Stimulated activated CD4-positive, alpha-beta T cell treated with anti-CD3 and anti-CD28 coated beads, Interleukin-4, amount 100 ng/mL, for 48 hours (primary cell): ENCODE measurements around the gene DOCK9.

Experiments
- DNase-seq, 2 donors: peaks; one replicate each; pipeline ENCODE4 v3.0.0-alpha.2; 2020; ENCODE audit warnings: low read depth in 2 of 2

Gene DOCK9

GRCh38 chr13:98998831-98999638 lies 21.2 kb upstream of the DOCK9 start:
- peak in 1 of 2 donors; percentile 13 for DNase-seq

DNA sequence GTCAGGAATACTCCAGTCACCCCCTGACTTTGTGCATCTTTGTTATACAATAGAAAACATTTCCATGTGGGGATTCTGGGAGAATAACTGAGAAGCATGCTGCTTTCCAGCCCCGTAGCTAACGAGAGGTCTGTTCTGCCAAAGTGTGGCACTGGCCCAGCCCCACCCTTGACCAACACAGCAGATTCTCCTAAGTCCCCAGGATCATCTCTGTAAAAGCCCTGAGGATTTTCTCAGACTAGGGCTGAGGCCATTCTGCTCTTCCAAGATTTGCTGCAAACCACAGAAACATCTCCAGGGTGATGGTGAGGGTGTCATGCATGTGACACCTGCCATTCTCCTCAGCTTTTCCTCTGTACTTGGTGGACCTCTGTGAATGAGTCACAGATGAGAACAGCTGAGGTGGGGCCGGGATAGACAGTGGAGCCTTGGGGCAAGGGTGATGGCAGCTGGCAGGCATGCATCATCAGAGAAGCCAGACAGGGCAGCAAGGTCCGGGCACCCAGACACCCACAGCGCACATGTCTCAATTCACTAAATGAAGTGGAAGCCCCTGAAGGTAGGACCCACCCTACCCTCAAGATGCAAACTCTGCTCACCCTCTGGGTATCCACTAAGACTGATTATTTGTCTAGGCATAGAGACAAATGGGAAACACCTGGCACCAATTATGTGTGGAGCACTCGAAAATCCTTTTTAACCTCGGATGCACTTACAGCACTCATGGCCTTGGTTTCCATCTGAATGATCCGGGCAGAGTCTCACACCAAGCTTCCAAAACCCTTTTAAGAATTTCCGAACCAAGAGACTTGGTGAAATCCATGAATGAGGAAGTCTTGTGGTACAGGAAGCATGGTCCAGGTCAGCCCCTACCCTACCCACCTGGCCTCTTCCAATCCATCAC lies 20.1 kb upstream of the DOCK9 start:
- no peak for DNase-seq

DNA sequence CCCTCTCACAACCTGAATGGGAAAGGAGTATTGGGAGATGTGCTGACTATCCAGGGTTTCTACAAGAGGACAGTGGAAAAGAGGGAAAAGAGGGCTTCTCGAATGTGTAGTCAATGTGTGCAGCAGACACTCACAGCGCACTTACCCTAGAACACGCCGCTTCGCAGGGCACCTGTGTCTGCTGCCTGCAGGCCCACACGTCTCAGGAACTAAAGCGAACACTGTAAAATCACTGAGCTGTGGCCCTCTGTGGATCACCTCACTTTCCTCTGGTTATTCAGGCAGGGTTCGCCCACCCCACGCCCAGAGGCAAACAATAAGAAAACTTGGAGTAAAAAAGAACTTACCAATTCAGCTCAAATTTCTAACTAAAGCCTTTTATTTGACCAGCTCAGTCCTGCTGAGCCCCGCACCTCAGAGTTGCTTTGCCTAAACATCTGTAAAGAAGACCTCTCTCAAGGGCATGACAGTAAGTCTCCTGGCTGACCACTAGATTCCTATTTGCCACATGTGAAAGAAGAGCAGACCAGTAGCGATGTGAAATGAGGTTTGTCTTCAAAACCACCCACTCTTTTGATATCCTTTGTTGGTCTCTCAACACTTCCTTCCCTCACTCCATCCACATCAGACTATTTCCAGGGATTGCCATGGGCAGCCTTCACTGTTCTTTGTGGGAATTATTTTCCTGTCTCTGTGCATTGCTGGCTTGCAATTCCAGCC lies 19.3 kb upstream of the DOCK9 start:
- no peak for DNase-seq

DNA sequence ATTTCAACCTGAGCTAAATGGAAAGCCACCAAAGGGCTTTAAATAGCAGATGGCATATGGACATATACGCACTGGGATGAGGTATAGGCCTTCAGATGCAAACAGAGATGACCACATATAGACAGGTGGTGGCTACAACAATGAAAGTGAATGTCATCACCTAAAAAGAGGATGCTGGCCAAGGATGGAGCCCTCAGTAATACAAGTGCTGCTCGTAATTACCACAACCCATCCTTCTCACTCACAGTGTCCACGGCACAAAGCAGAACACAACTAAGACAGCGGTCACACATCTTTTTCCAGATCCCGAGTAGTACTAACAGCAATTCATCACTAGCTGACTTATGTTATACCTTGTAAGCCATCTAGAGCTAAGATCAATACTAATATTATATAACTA lies 18.2 kb upstream of the DOCK9 start:
- DNase-seq, result no peak

GRCh38 chr13:98994896-98995295 lies 17.0 kb upstream of the DOCK9 start:
- DNase-seq, result no peak

DNA sequence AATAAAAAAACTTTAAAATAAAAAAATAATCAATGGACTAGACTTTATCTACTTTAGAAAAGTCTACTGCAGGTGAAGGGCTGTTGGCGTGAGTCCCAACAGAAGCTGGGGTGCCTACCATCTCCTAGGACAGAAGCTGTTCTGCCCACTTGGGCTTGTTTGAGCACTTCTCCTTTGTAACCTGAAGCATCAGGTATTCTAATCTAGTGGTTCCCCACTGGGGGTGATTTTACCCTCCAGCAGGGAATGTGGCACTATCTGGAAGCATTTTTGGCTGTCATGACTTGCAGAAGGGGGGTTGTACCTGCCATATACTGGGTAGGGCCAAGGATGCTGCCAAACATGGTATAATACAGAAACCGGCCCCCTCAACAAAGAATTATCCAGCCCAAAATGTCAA lies 16.2 kb upstream of the DOCK9 start:
- no peak for DNase-seq

DNA sequence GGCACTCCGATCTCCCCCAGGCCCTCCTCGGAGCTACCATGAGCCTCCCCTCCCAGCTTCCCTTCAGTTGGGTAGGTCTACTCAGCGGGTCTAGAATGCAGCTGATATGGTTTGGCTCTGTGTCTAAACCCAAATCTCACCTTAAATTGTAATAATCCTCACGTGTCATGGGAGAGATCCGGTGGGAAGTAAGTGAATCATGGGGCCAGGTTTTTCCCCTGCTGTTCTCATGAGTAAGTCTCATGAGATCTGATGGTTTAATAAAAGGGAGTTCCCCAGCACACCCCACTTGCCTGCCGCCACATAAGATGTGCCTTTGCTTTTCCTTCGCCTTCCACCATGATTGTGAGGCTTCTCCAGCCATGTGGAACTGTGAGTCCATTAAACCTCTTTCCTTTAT lies 14.5 kb upstream of the DOCK9 start:
- DNase-seq, result no peak

GRCh38 chr13:98990701-98991100 lies 12.8 kb upstream of the DOCK9 start:
- no peak for DNase-seq

DNA sequence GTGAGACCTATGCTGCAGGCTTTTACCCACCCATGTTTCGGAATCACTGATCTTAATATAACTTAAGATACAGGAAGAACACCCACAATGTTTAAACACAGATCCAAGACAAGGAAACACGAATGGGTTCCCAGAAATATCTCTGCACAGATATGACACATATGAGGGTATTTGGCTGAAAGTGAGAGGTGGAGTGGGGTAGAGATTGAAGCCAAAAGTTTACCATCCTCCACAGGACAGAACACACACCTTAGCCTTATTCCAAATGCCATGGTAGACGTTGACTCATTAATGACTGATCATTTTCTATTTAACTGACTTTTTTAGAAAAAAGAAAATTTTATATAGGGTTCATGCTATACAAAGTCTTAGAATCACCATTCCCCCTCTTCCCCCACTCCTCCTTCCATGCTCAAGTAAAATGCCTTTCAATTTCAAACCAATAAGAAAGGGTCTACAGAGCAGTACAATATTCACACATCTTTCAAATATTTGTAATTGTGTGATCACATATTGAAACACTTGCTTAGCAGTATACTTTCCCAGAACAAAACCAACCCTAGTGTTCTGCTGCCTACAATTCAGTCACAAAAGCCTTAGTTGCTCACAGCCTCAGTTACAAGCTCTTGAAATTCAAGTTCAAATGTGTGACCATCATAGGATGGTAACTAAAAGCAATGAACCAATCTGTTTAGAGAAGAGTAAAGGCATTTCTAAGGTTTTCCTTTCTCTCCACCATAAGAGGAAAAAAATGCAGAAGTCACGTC lies 11.8 kb upstream of the DOCK9 start:
- no peak for DNase-seq

DNA sequence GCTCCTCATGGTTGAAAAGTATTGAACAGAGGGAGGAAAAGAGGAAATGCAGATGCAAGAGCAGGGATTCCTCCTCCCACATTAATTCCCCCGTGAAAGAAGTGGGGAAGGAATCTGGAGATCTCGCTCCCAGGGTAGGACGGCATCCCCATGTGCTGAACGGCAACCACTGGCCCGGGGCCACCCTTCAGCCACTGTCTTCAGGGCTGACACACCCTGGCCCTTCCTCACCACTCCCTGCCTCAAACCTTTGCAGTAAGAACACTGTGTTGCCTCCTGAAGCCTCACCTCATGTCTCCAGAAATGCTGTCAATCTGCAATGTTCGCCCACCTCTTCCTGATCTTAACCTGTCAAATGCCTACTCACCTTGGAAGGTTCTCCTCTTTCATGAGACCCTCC lies 10.9 kb upstream of the DOCK9 start:
- no peak for DNase-seq

DNA sequence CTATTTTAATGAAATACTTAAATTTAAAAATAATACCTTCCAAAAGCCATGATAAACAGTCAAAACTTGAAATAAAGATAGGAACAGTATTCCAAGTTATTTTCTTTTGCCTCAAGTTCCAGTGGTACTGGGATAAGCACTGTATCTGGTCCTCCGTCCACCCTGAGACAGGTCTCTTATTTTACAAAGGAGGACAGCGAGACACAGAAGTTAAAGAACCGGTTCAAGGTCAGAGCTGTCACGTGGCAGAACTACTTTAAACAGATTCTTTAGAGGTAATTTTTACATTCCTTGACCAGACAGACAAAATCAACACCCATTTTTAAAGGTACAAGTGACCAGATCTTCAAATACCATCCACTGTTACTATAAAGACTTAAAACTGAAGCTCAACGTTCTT lies 10.4 kb upstream of the DOCK9 start:
- DNase-seq, result no peak

GRCh38 chr13:98987275-98987674 lies 9.4 kb upstream of the DOCK9 start:
- DNase-seq, result no peak

- no peak for DNase-seq
Observed at GRCh38 chr13:98986226-98986846, 8.5 kb upstream of the DOCK9 start.

DNA sequence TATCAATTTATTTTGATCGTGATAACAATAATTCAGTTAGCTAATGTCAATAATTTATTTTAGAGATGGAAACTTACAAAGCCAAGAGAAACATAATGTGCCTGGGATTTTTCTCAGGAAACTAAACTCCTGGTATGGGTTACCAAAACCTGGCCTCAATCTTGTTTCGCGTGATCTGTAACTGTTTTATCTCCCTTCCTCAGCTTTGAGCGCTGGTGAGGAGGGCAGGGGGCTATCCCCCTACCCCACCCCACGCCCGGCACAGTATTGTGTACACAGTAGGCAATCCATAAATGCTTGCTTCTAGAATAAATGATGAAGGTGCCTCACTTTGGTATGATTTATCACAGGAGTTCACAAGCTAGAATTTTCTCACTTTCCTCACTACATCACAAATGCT lies 7.7 kb upstream of the DOCK9 start:
- no peak for DNase-seq

DNA sequence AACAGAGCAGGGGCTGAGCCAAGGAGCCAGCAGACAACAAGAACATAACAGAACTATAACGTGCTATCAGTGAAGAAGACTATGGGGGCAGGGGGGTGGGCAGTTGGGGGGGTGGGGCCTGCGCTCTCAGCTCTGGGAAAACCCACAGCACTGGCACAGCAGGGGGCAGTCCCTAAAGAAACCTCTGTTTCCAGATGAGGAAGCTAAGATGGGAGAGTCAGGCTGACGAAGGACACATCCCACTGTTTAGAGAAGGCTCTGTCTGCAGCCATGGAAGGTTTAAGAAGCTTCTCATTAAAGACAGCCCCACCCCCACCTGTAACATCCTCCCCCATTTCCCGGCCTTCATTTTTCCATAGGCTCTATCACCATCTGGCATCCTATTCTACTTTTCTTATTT lies 7.1 kb upstream of the DOCK9 start:
- DNase-seq, result no peak

GRCh38 chr13:98984118-98984517 lies 6.3 kb upstream of the DOCK9 start:
- no peak for DNase-seq

- DNase-seq, result no peak
Observed at GRCh38 chr13:98983182-98983581, 5.3 kb upstream of the DOCK9 start.

GRCh38 chr13:98981369-98982080 lies 3.7 kb upstream of the DOCK9 start:
- DNase-seq, result no peak

- DNase-seq, result no peak
Observed at GRCh38 chr13:98979012-98979660, 1.3 kb upstream of the DOCK9 start.

DNA sequence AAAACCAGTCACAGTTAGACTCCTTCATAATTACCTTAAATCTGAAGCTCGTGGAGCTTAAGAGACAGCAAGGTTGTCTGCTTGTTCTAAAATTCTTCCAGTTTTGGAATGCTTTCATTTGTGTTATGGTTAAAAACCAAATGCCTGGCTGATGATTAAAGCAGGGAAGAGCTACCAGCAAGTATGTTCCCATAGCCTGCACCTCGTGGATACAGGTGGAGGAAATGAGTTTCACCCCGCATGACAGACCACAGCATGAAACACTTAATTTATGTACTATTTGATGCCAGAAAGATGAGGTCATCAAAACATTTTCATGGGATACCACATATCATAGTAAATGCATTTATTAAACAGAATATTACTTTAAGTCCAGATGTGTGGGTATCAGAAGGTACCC lies 416 bp upstream of the DOCK9 start:
- no peak for DNase-seq
